Motor neuron (in vitro differentiated cells): ENCODE results near the gene SLC16A4. TPM values are rescaled to one million over a fixed set of nuclear protein-coding genes. Genes with fewer than 3 reads are reported as not detected.
"Not testable (repeated sequence)": the region's sequence is repeated elsewhere in the genome, so short reads cannot be mapped to it uniquely, and the experiment has no call there.

ENCODE experiments used
- ATAC-seq, 8 experiments: fragments of 200-7000 bp; cut with Tn5 transposase; replicated peaks in 6 of 8; 2 replicates each; pipeline ENCODE4 v1.8.0; 2021; ENCODE audit warnings: mild to moderate bottlenecking in 8 of 8, moderate library complexity in 8 of 8
- H3K27ac ChIP-seq, 2 donors: fragments of 250-450 bp; sonication (Bioruptor Pico); 2 replicates each; pipeline ENCODE4 v1.9.0; 2021; ENCODE audit warnings: antibody characterized with exemption in 2 of 2, mild to moderate bottlenecking in 2 of 2, moderate library complexity in 1 of 2
- H3K4me1 ChIP-seq, 2 donors: fragments of 250-450 bp; sonication (Bioruptor Pico); replicated peaks in 1 of 2; 2 replicates each; pipeline ENCODE4 v1.6.1; 2021; ENCODE audit warnings: antibody characterized with exemption in 2 of 2, mild to moderate bottlenecking in 2 of 2, moderate library complexity in 1 of 2
- H3K4me3 ChIP-seq, 5 donors: fragments of 250-450 bp; sonication (Bioruptor Pico); 2 replicates each; pipeline ENCODE4 v1.9.0; 2021; ENCODE audit warnings: antibody characterized with exemption in 5 of 5, mild to moderate bottlenecking in 5 of 5, moderate library complexity in 4 of 5
- WGBS, 10 experiments: fragments of 450-650 bp; shearing (Covaris generic); methylation state at CpG; one replicate each; pipeline ENCODE4 v1.0.0; 2022; 5-methylcytosine and 5-hydroxymethylcytosine counted together
- in situ Hi-C, 9 experiments: fragments of 400-800 bp; cut with MboI; loops; one replicate each; pipeline ENCODE4 v1.15.0; 2021; ENCODE audit warnings: low sequenced_read_pairs in 9 of 9, low pct_unique_long_range_greater_than_20kb in 2 of 9; ENCODE audit not compliant: unreplicated experiment in 9 of 9
- total RNA-seq, 8 experiments: library from RNA; unstranded; fragments of 300-600 nt; gene quantifications; 2 replicates each; pipeline versions ENCODE4 v1.2.3 to v1.2.4, GENCODE V29; 2022

The SLC16A4 gene
- total RNA-seq, 8 experiments from 2014 or later: 1.4 to 97.1 (median 3.3) TPM

GRCh38 chr1:110424699-110425611, 34.1 kb upstream of the SLC16A4 start:
- WGBS, 10 experiments: 0 to 81% (median 54%) methylated on average over 1 to 8 of the region's 9 CpGs; no CpG with 5 or more reads in 1 of the 10 experiments
- in situ Hi-C loops: no loop called here
- H3K4me1 ChIP-seq: peaks cover 0 to 15% of the 10 kb centered on the region in 2 donors
- peak overlapping the region in 1 of 2 donors; percentile 59 for H3K27ac ChIP-seq
- ATAC-seq: peak in 2 of 8 experiments; percentile 69 to 72
- no peak overlapping the region for H3K4me3 ChIP-seq

GRCh38 chr1:110420874-110421793, 30.3 kb upstream of the SLC16A4 start:
- 0 to 100% (median 71%) methylated on average over 1 to 2 of the region's 2 CpGs; no CpG with 5 or more reads in 3 of the 10 experiments for WGBS, 10 experiments
- peaks cover 0 to 16% of the 10 kb centered on the region in 2 donors for H3K4me1 ChIP-seq
- H3K27ac ChIP-seq: no peak overlapping the region
- peak in 7 of 8 experiments; percentile 57 to 98 (median 69) for ATAC-seq
- H3K4me3 ChIP-seq: no peak overlapping the region
- in situ Hi-C loops: no loop called here

- peak in 2 of 8 experiments; percentile 25 to 30 for ATAC-seq
- WGBS, 10 experiments: 53 to 100% (median 91%) methylated on average over 1 to 7 of the region's 10 CpGs; no CpG with 5 or more reads in 3 of the 10 experiments
- in situ Hi-C loops: no loop called here
- Histone ChIP-seq H3K27ac (no peak overlapping the region), H3K4me3 (no peak overlapping the region), H3K4me1 (peaks cover 0 to 16% of the 10 kb centered on the region in 2 donors)
Measured at GRCh38 chr1:110420023-110420662, 29.3 kb upstream of the SLC16A4 start.

- in situ Hi-C loops: loop anchor here in 1 of 9 experiments (10.0 kb wide), 1 partner anchor 46 kb away; no protein-coding TSS in a partner anchor
- ATAC-seq: no peak
- peaks cover 0 to 14% of the 10 kb centered on the region in 2 donors for H3K4me1 ChIP-seq
- H3K27ac ChIP-seq: no peak overlapping the region
- 71 to 100% (median 94%) methylated on average over 1 of the region's 1 CpG; no CpG with 5 or more reads in 6 of the 10 experiments for WGBS, 10 experiments
- H3K4me3 ChIP-seq: no peak overlapping the region
Measured at GRCh38 chr1:110418729-110419128, 27.9 kb upstream of the SLC16A4 start.

- WGBS, 10 experiments: 50 to 100% (median 100%) methylated on average over 1 of the region's 1 CpG
- H3K27ac ChIP-seq, H3K4me3 ChIP-seq, ATAC-seq: not testable (repeated sequence)
- H3K4me1 ChIP-seq: peaks cover 3 to 20% of the 10 kb centered on the region in 2 donors
- in situ Hi-C loops: loop anchor here in 1 of 9 experiments (10.0 kb wide), 1 partner anchor 52 kb away; no protein-coding TSS in a partner anchor
Measured at GRCh38 chr1:110413045-110413444, 22.2 kb upstream of the SLC16A4 start.

- H3K4me3 ChIP-seq: no peak overlapping the region
- H3K4me1 ChIP-seq: peaks cover 3 to 20% of the 10 kb centered on the region in 2 donors
- no peak overlapping the region for H3K27ac ChIP-seq
- WGBS, 10 experiments: 0 to 60% (median 20%) methylated on average over 1 to 4 of the region's 4 CpGs; no CpG with 5 or more reads in 3 of the 10 experiments
- in situ Hi-C loops: loop anchor here in 1 of 9 experiments (10.0 kb wide), 1 partner anchor 52 kb away; no protein-coding TSS in a partner anchor
- ATAC-seq: peak; percentile 50 to 77 (median 60)
Measured at GRCh38 chr1:110412576-110412975, 21.8 kb upstream of the SLC16A4 start.

- peaks cover 8 to 23% of the 10 kb centered on the region in 2 donors for H3K4me1 ChIP-seq
- no peak overlapping the region for H3K27ac ChIP-seq
- in situ Hi-C loops: loop anchor here in 1 of 9 experiments (10.0 kb wide), 1 partner anchor 54 kb away; no protein-coding TSS in a partner anchor
- WGBS, 10 experiments: 74 to 100% (median 85%) methylated on average over 1 to 7 of the region's 7 CpGs; no CpG with 5 or more reads in 1 of the 10 experiments
- no peak for ATAC-seq
- H3K4me3 ChIP-seq: no peak overlapping the region
Measured at GRCh38 chr1:110411173-110411735, 20.4 kb upstream of the SLC16A4 start.

- Histone ChIP-seq H3K27ac (no peak overlapping the region), H3K4me3 (no peak overlapping the region), H3K4me1 (peaks cover 9 to 14% of the 10 kb centered on the region in 2 donors)
- WGBS, 10 experiments: 74 to 100% (median 97%) methylated on average over 1 to 6 of the region's 6 CpGs
- ATAC-seq: no peak
- in situ Hi-C loops: no loop called here
Measured at GRCh38 chr1:110409316-110409715, 18.5 kb upstream of the SLC16A4 start.

- Histone ChIP-seq H3K27ac (no peak overlapping the region), H3K4me1 (peaks cover 9 to 14% of the 10 kb centered on the region in 2 donors), H3K4me3 (peak overlapping the region; percentile 58 to 90 (median 76))
- in situ Hi-C loops: no loop called here
- no peak for ATAC-seq
- 60 to 100% (median 91%) methylated on average over 1 to 8 of the region's 8 CpGs; no CpG with 5 or more reads in 1 of the 10 experiments for WGBS, 10 experiments
Measured at GRCh38 chr1:110408488-110408887, 17.7 kb upstream of the SLC16A4 start.

- in situ Hi-C loops: no loop called here
- Histone ChIP-seq H3K4me3 (peak within 1 kb of the TSS; percentile 58 to 90 (median 76)), H3K27ac (peak within 1 kb of the TSS; percentile 92 to 93), H3K4me1 (peaks cover 9 to 14% of the 10 kb centered on the region in 2 donors)
- peak; percentile 92 to 97 (median 94) for ATAC-seq
- WGBS, 10 experiments: 0 to 12% (median 2%) methylated on average over 2 to 55 of the region's 76 CpGs; no CpG with 5 or more reads in 2 of the 10 experiments
Measured at GRCh38 chr1:110407260-110408210, 16.7 kb upstream of the SLC16A4 start, which contains the start of gene LAMTOR5. LAMTOR5 (minus strand) TSS chr1:110407694; CDS start chr1:110407620, 74 bp downstream.

- WGBS, 10 experiments: 20 to 86% (median 75%) methylated on average over 1 to 10 of the region's 15 CpGs; no CpG with 5 or more reads in 3 of the 10 experiments
- peak overlapping the region in 1 of 2 donors; percentile 92 for H3K27ac ChIP-seq
- ATAC-seq, in situ Hi-C loops: not testable (repeated sequence)
- peak overlapping the region; percentile 58 to 90 (median 76) for H3K4me3 ChIP-seq
- peaks cover 9 to 14% of the 10 kb centered on the region in 2 donors for H3K4me1 ChIP-seq
Measured at GRCh38 chr1:110406407-110406806, 15.6 kb upstream of the SLC16A4 start.
